LNCaP clone FGC (cell line): ENCODE results near the gene ANKH.
"Not testable (repeated sequence)": the region's sequence is repeated elsewhere in the genome, so short reads cannot be mapped to it uniquely, and the experiment has no call there.

ENCODE experiments used
- DNase-seq: peaks from one replicate; pipeline ENCODE4 v3.0.0-alpha.2; 2011; ENCODE audit warnings: low read depth
- H3K4me3 ChIP-seq: 2 replicates; pipeline ENCODE4 v1.5.1; 2011; ENCODE audit warnings: mild to moderate bottlenecking, low read depth, low read length, control low read depth
- TF ChIP-seq, protein P1 (sequence below): IDR thresholded peaks from 2 replicates; pipeline ENCODE4 v1.5.1; 2012; ENCODE audit warnings: mild to moderate bottlenecking; ENCODE audit not compliant: control insufficient read depth, insufficient read depth; ENCODE audit errors: extremely low read depth

ANKH gene

DNA sequence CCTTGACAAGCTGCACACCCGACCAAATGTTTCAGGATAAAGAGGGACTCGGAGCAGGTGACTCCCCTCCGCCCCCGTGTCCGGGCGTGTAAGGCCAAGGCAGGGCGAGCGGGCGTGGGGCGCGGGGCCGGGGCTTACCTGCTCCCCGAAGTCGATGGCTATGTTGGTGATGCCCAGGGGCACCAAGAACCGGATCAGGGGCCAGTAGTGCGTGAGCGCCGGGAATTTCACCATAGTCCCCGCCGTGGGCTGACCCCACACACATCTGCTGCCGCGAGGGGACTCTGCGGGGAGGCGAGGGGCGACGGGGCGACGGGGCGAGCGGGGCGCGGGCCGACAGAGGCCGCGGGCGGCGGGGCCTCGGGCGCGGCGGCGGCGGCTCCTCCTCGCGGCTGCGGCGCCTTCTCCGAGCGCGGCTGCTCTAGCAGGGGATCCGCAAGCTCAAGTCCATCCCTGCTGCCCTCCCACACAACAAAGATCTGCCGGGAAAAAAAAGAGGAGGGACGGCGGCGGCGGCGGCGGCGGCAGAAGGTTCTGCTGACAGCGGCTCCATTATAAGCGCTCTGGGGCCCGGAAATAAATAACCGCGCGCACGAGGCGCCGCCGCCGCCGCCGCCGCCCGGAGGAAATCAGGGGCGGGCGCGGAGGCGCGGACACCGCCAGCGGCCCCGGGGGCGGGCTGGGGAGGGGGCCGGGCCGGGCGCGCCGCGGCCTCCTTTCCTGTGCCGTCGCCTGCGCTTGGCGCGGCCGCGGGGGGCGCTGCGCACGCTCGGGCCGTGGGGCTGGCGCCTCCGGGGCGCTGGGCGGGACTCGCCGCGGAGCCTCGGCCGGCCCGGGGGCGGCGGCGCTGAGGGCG is at the start of gene ANKH:
Gene ANKH, minus strand, starts transcription at position 565 of the 856 bp plus-strand sequence. Its CDS starts 331 bp downstream, at position 234.
- DNase-seq: no peak
- TF ChIP-seq, protein P1, sequence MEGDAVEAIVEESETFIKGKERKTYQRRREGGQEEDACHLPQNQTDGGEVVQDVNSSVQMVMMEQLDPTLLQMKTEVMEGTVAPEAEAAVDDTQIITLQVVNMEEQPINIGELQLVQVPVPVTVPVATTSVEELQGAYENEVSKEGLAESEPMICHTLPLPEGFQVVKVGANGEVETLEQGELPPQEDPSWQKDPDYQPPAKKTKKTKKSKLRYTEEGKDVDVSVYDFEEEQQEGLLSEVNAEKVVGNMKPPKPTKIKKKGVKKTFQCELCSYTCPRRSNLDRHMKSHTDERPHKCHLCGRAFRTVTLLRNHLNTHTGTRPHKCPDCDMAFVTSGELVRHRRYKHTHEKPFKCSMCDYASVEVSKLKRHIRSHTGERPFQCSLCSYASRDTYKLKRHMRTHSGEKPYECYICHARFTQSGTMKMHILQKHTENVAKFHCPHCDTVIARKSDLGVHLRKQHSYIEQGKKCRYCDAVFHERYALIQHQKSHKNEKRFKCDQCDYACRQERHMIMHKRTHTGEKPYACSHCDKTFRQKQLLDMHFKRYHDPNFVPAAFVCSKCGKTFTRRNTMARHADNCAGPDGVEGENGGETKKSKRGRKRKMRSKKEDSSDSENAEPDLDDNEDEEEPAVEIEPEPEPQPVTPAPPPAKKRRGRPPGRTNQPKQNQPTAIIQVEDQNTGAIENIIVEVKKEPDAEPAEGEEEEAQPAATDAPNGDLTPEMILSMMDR: peak; percentile 82
- peak within 1 kb of the TSS; percentile 81 for H3K4me3 ChIP-seq

DNA sequence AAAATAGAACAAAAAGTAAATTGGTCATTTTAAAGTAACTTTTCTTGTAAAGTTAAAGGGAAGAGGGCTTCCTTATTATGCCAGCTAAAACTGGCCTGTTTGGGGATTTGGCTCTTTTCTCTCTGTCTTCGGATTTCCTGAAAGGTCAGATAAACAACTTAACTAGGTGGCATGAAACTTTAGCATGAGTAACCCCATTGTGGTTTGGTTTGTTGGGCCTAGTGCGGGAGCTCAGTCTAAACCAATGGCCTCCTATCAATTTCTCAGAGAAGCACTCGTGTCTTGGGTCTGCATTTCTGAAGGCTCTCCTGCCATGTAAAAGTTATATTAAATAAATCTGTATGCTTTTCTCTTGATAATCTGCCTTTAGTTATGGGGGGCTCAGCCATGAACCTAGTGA is 48.5 kb upstream of the ANKH start:
- no peak overlapping the region for H3K4me3 ChIP-seq
- no peak for DNase-seq
- TF ChIP-seq, protein P1: no peak

DNA sequence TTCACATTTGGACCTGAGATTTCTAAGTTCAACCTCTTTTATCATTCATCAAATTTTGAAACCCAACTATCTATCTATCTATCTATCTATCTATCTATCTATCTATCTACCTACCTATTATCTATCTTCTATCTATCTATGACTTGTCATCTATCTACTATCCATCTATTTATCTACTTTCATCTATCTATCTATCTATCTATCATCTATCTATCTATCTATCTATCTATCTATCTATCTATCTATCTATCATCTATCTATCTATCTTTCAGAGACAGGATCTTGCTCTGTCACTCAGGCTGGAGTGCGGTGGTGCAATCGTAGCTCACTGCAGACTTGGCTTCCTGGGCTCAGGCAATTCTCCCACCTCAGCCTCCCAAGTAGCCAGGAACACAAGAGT is 47.5 kb upstream of the ANKH start:
- not testable (repeated sequence) for DNase-seq, H3K4me3 ChIP-seq

DNA sequence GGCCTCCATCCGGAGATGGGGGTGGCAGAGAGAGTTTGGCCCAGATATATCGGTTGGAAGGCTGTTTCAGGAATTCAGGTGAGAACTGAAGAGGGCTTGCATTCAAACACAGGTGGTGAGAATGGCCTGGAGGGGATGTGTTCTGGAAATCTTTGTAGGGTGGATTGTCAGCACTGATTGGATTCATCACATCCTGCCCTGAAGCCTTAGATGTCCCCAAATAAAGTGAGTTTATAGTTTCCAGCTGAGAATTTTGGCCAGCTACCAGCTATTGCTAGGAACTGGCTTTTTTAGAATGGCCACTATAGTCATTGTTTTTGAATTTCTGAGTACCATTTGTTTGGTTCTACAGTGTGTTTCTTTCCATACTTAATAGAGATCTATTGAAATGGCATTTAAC is 46.1 kb upstream of the ANKH start:
- H3K4me3 ChIP-seq: no peak overlapping the region
- DNase-seq: peak; percentile 74
- TF ChIP-seq, protein P1: no peak

DNA sequence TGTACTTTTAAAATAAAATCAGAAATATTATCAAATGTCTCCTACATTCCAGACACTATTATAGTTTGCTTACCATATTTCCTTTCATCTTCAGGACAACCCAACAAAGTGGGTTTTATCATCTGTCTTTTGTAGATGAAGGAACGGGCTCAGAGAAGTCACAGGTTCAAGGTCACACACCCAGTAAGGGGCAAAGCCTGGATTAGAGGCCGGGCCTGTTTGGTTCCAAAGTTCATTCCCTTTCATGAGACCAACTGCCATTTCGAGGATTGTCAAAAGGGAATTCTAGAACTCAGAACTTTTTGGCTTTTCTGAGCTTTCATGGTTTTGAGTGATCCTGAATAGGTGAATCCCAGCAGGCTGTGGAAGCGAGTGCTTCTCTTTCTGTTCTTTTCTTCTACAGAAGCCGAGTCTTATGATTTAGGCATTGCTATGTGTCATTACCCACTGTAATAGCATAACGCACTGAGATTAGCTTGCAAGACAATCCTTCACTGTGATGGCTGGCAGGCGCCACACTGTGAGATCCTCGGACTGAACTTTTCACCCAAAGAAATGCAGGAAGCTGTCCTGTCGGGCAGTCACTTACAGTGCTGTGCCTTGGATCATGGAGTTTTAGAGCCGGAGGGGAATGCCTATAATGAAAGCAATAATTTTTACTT is 43.8 kb upstream of the ANKH start:
- H3K4me3 ChIP-seq: no peak overlapping the region
- DNase-seq: no peak
- TF ChIP-seq, protein P1: no peak

DNA sequence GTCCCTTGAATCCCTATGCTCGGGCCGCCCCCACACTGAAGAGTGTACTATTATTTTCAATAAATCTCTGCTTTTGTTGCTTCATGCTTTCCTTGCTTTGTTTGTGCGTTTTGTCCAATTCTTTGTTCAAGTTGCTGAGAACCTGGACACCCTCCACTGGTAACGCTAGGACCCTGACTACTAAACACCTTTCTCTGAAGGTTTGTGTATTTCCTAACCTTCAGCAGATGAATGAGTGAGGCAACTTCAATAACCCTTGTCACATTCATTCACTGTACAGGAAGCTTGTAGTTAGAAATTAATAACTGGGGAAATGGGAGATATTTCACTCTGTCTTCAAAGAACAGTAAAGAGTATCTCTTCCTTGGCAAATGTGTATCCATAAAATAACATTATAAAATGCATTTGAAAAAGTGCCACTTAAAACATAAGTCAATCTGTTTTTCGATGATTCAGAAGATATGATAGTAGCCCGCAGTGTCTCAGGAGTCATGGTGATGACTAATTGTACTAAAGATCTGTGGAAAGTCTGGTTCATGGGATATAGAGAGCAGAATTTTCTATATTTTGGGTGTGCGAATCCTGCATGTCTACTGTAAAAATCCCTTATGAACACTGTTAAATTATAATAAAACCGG is 43.2 kb upstream of the ANKH start:
- DNase-seq: no peak
- no peak overlapping the region for H3K4me3 ChIP-seq
- TF ChIP-seq, protein P1: no peak

DNA sequence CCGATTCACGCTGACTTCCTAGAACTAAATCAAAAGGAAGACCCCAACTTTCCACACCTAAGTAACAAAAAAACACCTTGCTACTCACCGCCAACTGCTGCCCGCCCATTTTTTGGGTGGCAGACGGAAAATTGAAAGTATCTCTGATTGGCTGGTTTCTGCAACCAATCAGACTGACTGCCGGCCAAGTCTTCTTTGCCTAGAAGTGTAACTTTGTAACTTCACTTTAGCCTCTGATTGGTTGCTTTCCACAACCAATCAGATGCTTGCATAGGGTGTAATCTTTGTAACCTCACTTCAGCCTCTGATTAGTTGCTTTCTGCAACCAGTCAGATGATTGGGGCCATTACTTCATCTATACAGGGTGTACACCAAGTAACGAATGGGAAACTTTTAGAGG is 42.6 kb upstream of the ANKH start:
- no peak for DNase-seq
- no peak overlapping the region for H3K4me3 ChIP-seq
- TF ChIP-seq, protein P1: no peak
